GM19467 (cell line): ENCODE measurements around the gene PPP1R2.
"Not testable (repeated sequence)": the region's sequence is repeated elsewhere in the genome, so short reads cannot be mapped to it uniquely, and the experiment has no call there.

Source experiments
- ATAC-seq: cut with Tn5 transposase; IDR thresholded peaks from one replicate; pipeline ENCODE4 v1.9.1; 2021; ENCODE audit warnings: mild to moderate bottlenecking, moderate library complexity; ENCODE audit not compliant: unreplicated experiment

Gene PPP1R2

DNA sequence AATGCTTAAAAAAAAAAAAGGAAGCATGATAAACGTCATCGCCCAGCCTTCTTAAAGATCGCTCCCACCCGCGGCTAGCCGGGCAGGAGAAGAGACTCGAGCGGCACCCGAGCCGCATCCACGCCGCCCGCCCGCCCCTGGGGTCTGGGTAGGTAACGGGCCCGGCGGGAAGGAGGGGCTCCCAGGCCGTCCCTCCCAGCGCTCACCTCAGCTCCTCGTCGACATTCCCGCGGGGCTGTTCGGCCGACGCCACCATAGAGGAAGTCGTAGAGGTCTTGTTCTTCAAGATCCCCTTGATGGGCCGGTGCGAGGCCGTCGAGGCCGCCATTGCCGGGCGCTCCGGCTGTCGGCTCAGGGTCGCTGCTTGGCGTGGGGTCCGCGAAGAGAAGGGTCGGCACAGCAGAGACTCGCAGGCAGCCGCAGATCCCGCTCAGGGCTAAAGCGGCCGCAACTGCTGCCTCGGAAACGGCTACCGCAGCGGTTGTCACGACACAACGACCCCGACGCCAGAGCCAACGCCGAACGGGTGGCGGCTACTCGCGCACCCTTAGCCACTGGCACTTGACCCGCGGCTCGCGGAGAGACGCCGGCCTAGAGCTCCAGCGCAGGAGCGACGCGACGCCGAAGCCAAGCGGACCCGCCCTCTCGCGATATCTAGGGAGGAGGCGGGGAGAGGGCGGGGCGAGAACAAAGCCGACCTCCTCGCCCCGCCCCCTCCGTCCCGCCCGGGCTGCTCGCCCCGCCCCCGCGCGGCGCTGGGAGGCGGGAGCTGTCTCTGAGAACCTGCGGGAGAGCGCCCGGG lies at the start of gene PPP1R2:
Gene PPP1R2, minus strand, starts transcription at position 628 of the 802 bp plus-strand sequence. Its CDS starts 300 bp downstream, at position 328.
- peak; percentile 65 for ATAC-seq

GRCh38 chr3:195591852-195592251 lies 48.7 kb upstream of the PPP1R2 start:
- ATAC-seq, result no peak

GRCh38 chr3:195591220-195591619 lies 48.1 kb upstream of the PPP1R2 start:
- no peak for ATAC-seq

DNA sequence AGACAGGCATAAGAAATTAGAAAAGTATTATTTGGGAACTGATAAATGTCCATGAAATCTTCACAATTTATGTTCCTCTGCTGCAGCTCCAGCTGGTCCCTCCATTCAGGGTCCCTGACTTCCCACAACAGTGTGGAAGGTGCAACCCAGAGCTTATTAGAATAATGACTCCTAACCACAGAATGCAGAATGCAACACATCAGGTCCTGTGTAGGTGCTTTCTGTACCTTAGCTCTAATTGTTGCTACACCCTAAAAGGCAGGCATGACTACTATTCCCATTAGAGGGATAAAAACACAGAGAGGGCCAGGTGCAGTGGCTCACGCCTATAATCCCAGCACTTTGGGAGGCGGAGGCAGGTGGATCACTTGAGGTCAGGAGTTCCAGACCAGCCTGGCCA lies 47.3 kb upstream of the PPP1R2 start:
- ATAC-seq, result not testable (repeated sequence)

DNA sequence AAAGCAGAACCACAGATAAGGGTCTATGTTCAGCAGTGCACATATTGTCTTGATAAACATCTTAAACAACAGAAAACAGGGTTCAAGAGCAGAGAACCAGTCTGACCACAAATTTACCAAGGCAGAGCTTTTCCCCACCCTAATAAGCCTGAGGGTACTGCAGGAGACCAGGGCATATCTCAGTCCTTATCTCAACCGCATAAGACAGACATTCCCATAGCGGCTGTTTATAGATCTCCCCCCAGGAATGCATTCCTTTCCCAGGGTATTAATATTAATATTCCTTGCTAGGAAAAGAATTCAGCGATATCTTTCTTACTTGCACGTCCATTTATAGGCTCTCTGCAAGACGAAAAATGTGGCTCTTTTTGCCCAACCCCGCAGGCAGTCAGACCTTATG lies 46.7 kb upstream of the PPP1R2 start:
- ATAC-seq, result not testable (repeated sequence)

- no peak for ATAC-seq
Measured at GRCh38 chr3:195587824-195588223, 44.7 kb upstream of the PPP1R2 start.

- ATAC-seq, result no peak
Measured at GRCh38 chr3:195587406-195587805, 44.3 kb upstream of the PPP1R2 start.

GRCh38 chr3:195584543-195584870 lies 41.4 kb upstream of the PPP1R2 start:
- ATAC-seq, result no peak

- ATAC-seq, result no peak
Measured at GRCh38 chr3:195583831-195584542, 40.9 kb upstream of the PPP1R2 start, which contains the start of gene APOD. Gene APOD (minus strand): TSS chr3:195583940. CDS start chr3:195579461, 4,479 bp downstream.

- no peak for ATAC-seq
Measured at GRCh38 chr3:195582947-195583346, 39.8 kb upstream of the PPP1R2 start.

- ATAC-seq, result no peak
Measured at GRCh38 chr3:195580744-195581443, 37.8 kb upstream of the PPP1R2 start.

- no peak for ATAC-seq
Measured at GRCh38 chr3:195579281-195579680, 36.2 kb upstream of the PPP1R2 start.

DNA sequence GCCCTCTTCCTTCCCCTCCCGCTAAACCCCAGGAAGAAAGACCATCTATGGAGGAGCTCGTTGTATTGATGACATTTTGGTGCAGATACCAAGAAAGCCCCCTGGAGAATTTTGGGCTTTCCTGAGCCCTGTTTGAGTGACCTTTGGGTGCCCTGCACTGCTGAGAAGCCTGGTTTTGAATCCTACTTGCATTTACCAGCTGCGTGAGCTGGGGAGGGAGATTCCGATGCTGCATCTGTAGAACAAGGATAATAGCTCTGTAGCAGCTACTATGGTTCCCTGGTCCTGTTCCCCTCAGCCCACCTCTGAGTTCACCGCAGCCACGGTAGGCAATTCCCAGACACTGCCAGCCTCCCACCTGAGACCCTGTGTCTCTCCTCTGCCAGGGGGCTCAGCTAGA lies 35.4 kb upstream of the PPP1R2 start:
- no peak for ATAC-seq

DNA sequence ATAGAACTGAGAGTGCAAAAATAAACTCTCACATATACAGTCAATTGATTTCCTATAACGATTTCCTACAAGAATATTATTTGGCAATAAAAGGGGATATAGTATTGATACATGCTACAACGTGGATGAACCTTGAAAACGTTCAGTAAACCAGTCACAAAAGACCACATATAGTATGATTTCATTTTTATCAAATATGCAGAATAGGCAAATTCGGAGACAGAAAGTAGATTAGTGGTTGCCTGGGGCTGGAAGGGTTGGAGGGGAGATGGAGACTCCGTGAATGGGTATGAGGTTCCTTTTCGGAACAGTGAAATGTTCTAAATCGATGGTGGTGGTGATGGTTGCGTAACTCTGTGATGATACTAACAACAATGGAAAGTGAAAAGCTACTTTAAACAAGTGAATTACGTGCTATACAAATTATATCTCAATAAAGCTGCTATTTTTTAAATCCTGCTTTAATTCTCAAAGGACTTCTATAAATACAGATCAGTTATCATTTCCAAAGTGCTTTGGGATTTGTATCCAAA lies 34.6 kb upstream of the PPP1R2 start:
- ATAC-seq, result no peak

DNA sequence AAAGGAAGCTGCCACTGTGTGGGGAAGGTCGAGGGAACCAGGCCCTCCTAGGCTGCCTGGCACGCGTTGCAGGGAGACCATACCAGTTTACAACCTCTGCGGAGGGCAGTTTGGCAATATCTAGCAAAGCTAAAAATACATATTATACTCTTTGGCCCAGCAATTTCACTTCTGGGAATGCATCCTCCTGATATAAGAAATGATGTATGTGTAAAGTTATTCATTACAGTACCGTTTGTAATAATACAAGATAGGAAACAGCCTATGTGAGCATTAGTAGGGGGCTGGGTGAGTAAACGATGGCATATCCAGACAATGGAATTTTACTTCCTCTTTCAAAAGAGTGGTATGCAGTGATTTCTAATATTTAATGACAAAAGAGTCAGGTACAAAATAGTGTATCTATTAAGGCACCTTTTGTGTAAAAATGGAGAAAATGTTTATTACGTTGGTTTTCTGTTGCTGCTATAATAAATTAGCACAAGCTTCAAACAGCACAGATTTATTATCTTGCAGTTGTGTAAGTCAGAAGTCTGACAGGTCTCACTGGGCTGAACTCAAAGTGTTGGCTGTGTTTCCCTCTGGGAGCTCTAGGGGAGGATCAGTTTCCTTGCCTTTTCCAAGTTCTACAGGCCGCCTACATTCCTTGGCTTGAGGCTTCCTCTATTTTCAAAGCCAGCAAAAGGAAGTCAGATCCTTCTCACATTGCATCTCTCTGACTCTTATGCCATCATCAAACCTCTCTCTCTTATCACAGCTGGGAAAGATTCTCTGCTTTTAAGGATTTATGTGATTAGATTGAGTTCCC lies 31.6 kb upstream of the PPP1R2 start:
- no peak for ATAC-seq

- no peak for ATAC-seq
Measured at GRCh38 chr3:195573611-195574496, 30.7 kb upstream of the PPP1R2 start.

GRCh38 chr3:195571361-195571760 lies 28.2 kb upstream of the PPP1R2 start:
- ATAC-seq, result no peak

DNA sequence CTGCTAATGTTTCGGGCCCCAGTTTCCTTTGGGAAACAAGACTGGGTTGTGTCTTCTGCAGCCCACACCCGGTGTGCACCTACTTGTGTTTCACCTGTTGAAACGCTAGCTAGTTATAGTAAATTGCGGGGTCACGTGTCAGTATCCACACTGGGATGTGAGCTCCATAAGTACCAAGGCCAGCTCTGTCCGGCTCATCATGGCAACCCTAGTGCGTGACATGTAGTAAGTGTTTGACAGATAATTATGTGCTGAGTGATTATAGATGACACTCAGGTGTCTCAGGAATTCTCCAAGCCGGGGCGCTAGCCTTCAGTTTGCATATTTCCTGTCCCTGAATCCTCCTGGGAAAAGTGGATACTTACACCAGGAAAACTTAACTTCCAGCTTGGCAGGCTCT lies 27.8 kb upstream of the PPP1R2 start:
- no peak for ATAC-seq

DNA sequence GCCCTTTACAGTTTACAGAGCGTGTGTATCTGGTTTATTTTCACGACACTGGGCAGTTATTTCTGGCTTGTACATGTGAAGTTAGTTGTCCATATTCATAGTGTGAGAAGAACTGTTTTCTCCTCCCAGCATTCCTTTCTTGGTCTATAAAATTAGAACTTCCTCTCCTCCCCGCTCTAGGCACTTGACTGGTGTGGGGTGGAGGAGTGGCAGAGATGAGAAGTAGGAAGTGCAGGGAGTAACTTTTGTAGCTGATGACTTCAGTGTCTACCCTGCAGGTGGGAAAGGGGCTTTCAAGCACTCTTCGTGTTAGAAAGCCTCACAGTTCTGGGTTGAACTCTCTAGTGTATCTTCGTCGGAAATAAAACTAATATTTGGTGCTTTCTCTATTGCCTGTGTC lies 27.2 kb upstream of the PPP1R2 start:
- no peak for ATAC-seq

GRCh38 chr3:195568630-195569029 lies 25.5 kb upstream of the PPP1R2 start:
- no peak for ATAC-seq
